NCI-H128 (cell line): Measurements from ENCODE around the gene KNG1.

ENCODE experiments used
- DNase-seq: peaks from one replicate; lab custom pipeline; 2025; ENCODE audit not compliant: unreplicated experiment; lab: John Stamatoyannopoulos, UW

KNG1 gene

GRCh38 chr3:186772701-186773417 is 55.7 kb downstream of the KNG1 start:
- no peak for DNase-seq

- DNase-seq, result no peak
Observed at GRCh38 chr3:186775999-186776398, 58.8 kb downstream of the KNG1 start.

- no peak for DNase-seq
Observed at GRCh38 chr3:186779204-186779603, 62.0 kb downstream of the KNG1 start.

- no peak for DNase-seq
Observed at GRCh38 chr3:186782542-186783057, 65.4 kb downstream of the KNG1 start.

GRCh38 chr3:186783058-186783730 is 66.0 kb downstream of the KNG1 start, which contains the start of gene EIF4A2:
Gene EIF4A2, plus strand, starts transcription at chr3:186783577. Its CDS starts 34 bp downstream, at chr3:186783611.
- DNase-seq, result peak; percentile 79

GRCh38 chr3:186783731-186784515 is 66.8 kb downstream of the KNG1 start:
- peak; percentile 38 for DNase-seq

- no peak for DNase-seq
Observed at GRCh38 chr3:186784820-186785494, 67.8 kb downstream of the KNG1 start.

- no peak for DNase-seq
Observed at GRCh38 chr3:186785495-186786018, 68.4 kb downstream of the KNG1 start.

- DNase-seq, result no peak
Observed at GRCh38 chr3:186786922-186787321, 69.8 kb downstream of the KNG1 start.

GRCh38 chr3:186787642-186788481 is 70.7 kb downstream of the KNG1 start:
- no peak for DNase-seq

- DNase-seq, result no peak
Observed at GRCh38 chr3:186788482-186789370, 71.6 kb downstream of the KNG1 start.

- DNase-seq, result no peak
Observed at GRCh38 chr3:186789554-186790260, 72.5 kb downstream of the KNG1 start.

- DNase-seq, result no peak
Observed at GRCh38 chr3:186790261-186790981, 73.3 kb downstream of the KNG1 start.
